Measurements from ENCODE around the gene CD300A. TPM values are rescaled to one million over a fixed set of nuclear protein-coding genes. Genes with fewer than 3 reads are reported as not detected.

The CD300A gene
- total RNA-seq, 5 donors from 2014 or later (not counting 1 experiment from before 2014, with no cell fraction given): 9.2 to 18.8 (median 12.5) TPM

- ATAC-seq (replicated peaks in 1 of 4) (no peak), DNase-seq (no peak)
- 75% methylated on average over 2 of the region's 5 CpGs for WGBS (ENCODE audit: insufficient coverage)
- CTCF ChIA-PET: no interaction called here
- Histone ChIP-seq H3K27ac (ENCODE audit: low read length) (no peak overlapping the region), H3K27me3 (replicated peaks in 1 of 2; ENCODE audit: control insufficient read depth in 2 of 2, extremely low read depth in 1 of 2, insufficient read depth in 2 of 2, low read length in 1 of 2) (peaks cover 0 to 45% of the 10 kb centered on the region in 2 experiments), H3K9me3 (no peaks in the 10 kb centered on the region), H3K4me3 (ENCODE audit: control insufficient read depth in 1 of 2, extremely low read depth in 1 of 2, low read length in 1 of 2) (no peak overlapping the region), H3K36me3 (ENCODE audit: control insufficient read depth in 2 of 2, extremely low read depth in 1 of 2, insufficient read depth in 1 of 2, low read length in 1 of 2) (no peaks in the 10 kb centered on the region), H3K4me1 (ENCODE audit: control insufficient read depth in 1 of 2, extremely low read depth in 1 of 2, insufficient read depth in 2 of 2, low read length in 2 of 2) (peaks cover 2 to 34% of the 10 kb centered on the region in 2 experiments)
- Mint-ChIP-seq H3K27me3 (peaks cover 4% of the 10 kb centered on the region in 2 donors), H3K27ac (no peak overlapping the region), H3K4me3 (no peak overlapping the region), H3K9me3 (no peaks in the 10 kb centered on the region), H3K4me1 (peaks cover 0 to 18% (median 18%) of the 10 kb centered on the region in 3 donors), H3K36me3 (no peaks in the 10 kb centered on the region)
- POLR2A ChIA-PET: interaction anchor here in 1 of 2 donors (0.7 kb wide), 1 partner anchor 111 kb away, joined by 3 read pairs; no protein-coding TSS in a partner anchor
Observed at GRCh38 chr17:74449773-74450172, 16.7 kb upstream of the CD300A start.

- H3K36me3 ChIP-seq (ENCODE audit: control insufficient read depth in 2 of 2, extremely low read depth in 1 of 2, insufficient read depth in 1 of 2, low read length in 1 of 2): no peaks in the 10 kb centered on the region
- H3K27me3 Mint-ChIP-seq: peaks cover 4% of the 10 kb centered on the region in 2 donors
- ChIA-PET CTCF (no interaction called here), POLR2A (no interaction called here)
- no peaks in the 10 kb centered on the region for H3K9me3 ChIP-seq
- DNase-seq: no peak
- H3K9me3 Mint-ChIP-seq: no peaks in the 10 kb centered on the region
- no peaks in the 10 kb centered on the region for H3K36me3 Mint-ChIP-seq
- H3K4me1 Mint-ChIP-seq: peaks cover 0 to 18% (median 18%) of the 10 kb centered on the region in 3 donors
- peaks cover 2 to 35% of the 10 kb centered on the region in 2 experiments for H3K4me1 ChIP-seq (ENCODE audit: control insufficient read depth in 1 of 2, extremely low read depth in 1 of 2, insufficient read depth in 2 of 2, low read length in 2 of 2)
- no peak for ATAC-seq (replicated peaks in 1 of 4)
- no peak overlapping the region for H3K4me3 ChIP-seq (ENCODE audit: control insufficient read depth in 1 of 2, extremely low read depth in 1 of 2, low read length in 1 of 2)
- 87% methylated on average over 3 of the region's 3 CpGs for WGBS (ENCODE audit: insufficient coverage)
- no peak overlapping the region for H3K4me3 Mint-ChIP-seq
- no peak overlapping the region for H3K27ac Mint-ChIP-seq
- H3K27ac ChIP-seq (ENCODE audit: low read length): no peak overlapping the region
- peaks cover 0 to 41% of the 10 kb centered on the region in 2 experiments for H3K27me3 ChIP-seq (replicated peaks in 1 of 2; ENCODE audit: control insufficient read depth in 2 of 2, extremely low read depth in 1 of 2, insufficient read depth in 2 of 2, low read length in 1 of 2)
Observed at GRCh38 chr17:74450231-74450630, 16.2 kb upstream of the CD300A start.

GRCh38 chr17:74450925-74451403 lies 15.5 kb upstream of the CD300A start:
- no peaks in the 10 kb centered on the region for H3K9me3 ChIP-seq
- ChIA-PET CTCF (no interaction called here), POLR2A (no interaction called here)
- no peak for DNase-seq
- peaks cover 0 to 36% of the 10 kb centered on the region in 2 experiments for H3K27me3 ChIP-seq (replicated peaks in 1 of 2; ENCODE audit: control insufficient read depth in 2 of 2, extremely low read depth in 1 of 2, insufficient read depth in 2 of 2, low read length in 1 of 2)
- peaks cover 2 to 35% of the 10 kb centered on the region in 2 experiments for H3K4me1 ChIP-seq (ENCODE audit: control insufficient read depth in 1 of 2, extremely low read depth in 1 of 2, insufficient read depth in 2 of 2, low read length in 2 of 2)
- H3K27ac Mint-ChIP-seq: peak overlapping the region in 1 of 2 donors; percentile 13
- no peaks in the 10 kb centered on the region for H3K9me3 Mint-ChIP-seq
- peaks cover 0 to 21% (median 20%) of the 10 kb centered on the region in 3 donors for H3K4me1 Mint-ChIP-seq
- H3K4me3 Mint-ChIP-seq: no peak overlapping the region
- no peaks in the 10 kb centered on the region for H3K36me3 ChIP-seq (ENCODE audit: control insufficient read depth in 2 of 2, extremely low read depth in 1 of 2, insufficient read depth in 1 of 2, low read length in 1 of 2)
- no peaks in the 10 kb centered on the region for H3K36me3 Mint-ChIP-seq
- no peak overlapping the region for H3K4me3 ChIP-seq (ENCODE audit: control insufficient read depth in 1 of 2, extremely low read depth in 1 of 2, low read length in 1 of 2)
- H3K27me3 Mint-ChIP-seq: peaks cover 4% of the 10 kb centered on the region in 2 donors
- WGBS (ENCODE audit: insufficient coverage): 84% methylated on average over 9 of the region's 13 CpGs
- ATAC-seq (replicated peaks in 1 of 4): no peak
- H3K27ac ChIP-seq (ENCODE audit: low read length): no peak overlapping the region

GRCh38 chr17:74451557-74451956 lies 14.9 kb upstream of the CD300A start:
- CTCF ChIA-PET: interaction anchor here in 1 of 2 donors (0.5 kb wide), 1 partner anchor 946 kb away, joined by 3 read pairs; no protein-coding TSS in a partner anchor
- Mint-ChIP-seq H3K9me3 (no peaks in the 10 kb centered on the region), H3K4me1 (peaks cover 0 to 24% (median 20%) of the 10 kb centered on the region in 3 donors), H3K4me3 (no peak overlapping the region), H3K27ac (no peak overlapping the region), H3K27me3 (peaks cover 4% of the 10 kb centered on the region in 2 donors), H3K36me3 (no peaks in the 10 kb centered on the region)
- WGBS (ENCODE audit: insufficient coverage): 100% methylated on average over 3 of the region's 6 CpGs
- POLR2A ChIA-PET: no interaction called here
- peaks cover 0 to 32% of the 10 kb centered on the region in 2 experiments for H3K27me3 ChIP-seq (replicated peaks in 1 of 2; ENCODE audit: control insufficient read depth in 2 of 2, extremely low read depth in 1 of 2, insufficient read depth in 2 of 2, low read length in 1 of 2)
- no peak for DNase-seq
- peaks cover 2 to 32% of the 10 kb centered on the region in 2 experiments for H3K4me1 ChIP-seq (ENCODE audit: control insufficient read depth in 1 of 2, extremely low read depth in 1 of 2, insufficient read depth in 2 of 2, low read length in 2 of 2)
- H3K36me3 ChIP-seq (ENCODE audit: control insufficient read depth in 2 of 2, extremely low read depth in 1 of 2, insufficient read depth in 1 of 2, low read length in 1 of 2): no peaks in the 10 kb centered on the region
- H3K9me3 ChIP-seq: no peaks in the 10 kb centered on the region
- H3K27ac ChIP-seq (ENCODE audit: low read length): no peak overlapping the region
- ATAC-seq (replicated peaks in 1 of 4): no peak
- H3K4me3 ChIP-seq (ENCODE audit: control insufficient read depth in 1 of 2, extremely low read depth in 1 of 2, low read length in 1 of 2): no peak overlapping the region

GRCh38 chr17:74452033-74452840 lies 14.2 kb upstream of the CD300A start:
- Histone ChIP-seq H3K27ac (ENCODE audit: low read length) (no peak overlapping the region), H3K36me3 (ENCODE audit: control insufficient read depth in 2 of 2, extremely low read depth in 1 of 2, insufficient read depth in 1 of 2, low read length in 1 of 2) (no peaks in the 10 kb centered on the region), H3K4me1 (ENCODE audit: control insufficient read depth in 1 of 2, extremely low read depth in 1 of 2, insufficient read depth in 2 of 2, low read length in 2 of 2) (peaks cover 2 to 35% of the 10 kb centered on the region in 2 experiments), H3K9me3 (no peaks in the 10 kb centered on the region), H3K4me3 (ENCODE audit: control insufficient read depth in 1 of 2, extremely low read depth in 1 of 2, low read length in 1 of 2) (no peak overlapping the region), H3K27me3 (replicated peaks in 1 of 2; ENCODE audit: control insufficient read depth in 2 of 2, extremely low read depth in 1 of 2, insufficient read depth in 2 of 2, low read length in 1 of 2) (peaks cover 0 to 28% of the 10 kb centered on the region in 2 experiments)
- WGBS (ENCODE audit: insufficient coverage): 49% methylated on average over 13 of the region's 16 CpGs
- Mint-ChIP-seq H3K9me3 (no peaks in the 10 kb centered on the region), H3K4me3 (peak overlapping the region in 2 of 3 donors; percentile 49 to 62), H3K36me3 (no peaks in the 10 kb centered on the region), H3K27me3 (peaks cover 4% of the 10 kb centered on the region in 2 donors), H3K27ac (peak overlapping the region in 1 of 2 donors; percentile 36), H3K4me1 (peaks cover under 1 to 27% (median 18%) of the 10 kb centered on the region in 3 donors)
- ChIA-PET POLR2A (no interaction called here), CTCF (interaction anchor here in 1 of 2 donors (0.5 kb wide), 1 partner anchor 946 kb away, joined by 3 read pairs; no protein-coding TSS in a partner anchor)
- peak in 1 of 4 experiments; percentile 22 for ATAC-seq (replicated peaks in 1 of 4)
- DNase-seq: no peak

GRCh38 chr17:74452841-74453661 lies 13.4 kb upstream of the CD300A start:
- ChIA-PET CTCF (interaction anchor here in 1 of 2 donors (0.5 kb wide), 1 partner anchor 89 kb away, joined by 3 read pairs; no protein-coding TSS in a partner anchor), POLR2A (no interaction called here)
- Histone ChIP-seq H3K27me3 (replicated peaks in 1 of 2; ENCODE audit: control insufficient read depth in 2 of 2, extremely low read depth in 1 of 2, insufficient read depth in 2 of 2, low read length in 1 of 2) (peaks cover 0 to 29% of the 10 kb centered on the region in 2 experiments), H3K27ac (ENCODE audit: low read length) (no peak overlapping the region), H3K9me3 (no peaks in the 10 kb centered on the region), H3K4me1 (ENCODE audit: control insufficient read depth in 1 of 2, extremely low read depth in 1 of 2, insufficient read depth in 2 of 2, low read length in 2 of 2) (peaks cover 5 to 43% of the 10 kb centered on the region in 2 experiments), H3K4me3 (ENCODE audit: control insufficient read depth in 1 of 2, extremely low read depth in 1 of 2, low read length in 1 of 2) (peak overlapping the region; percentile 24 to 27), H3K36me3 (ENCODE audit: control insufficient read depth in 2 of 2, extremely low read depth in 1 of 2, insufficient read depth in 1 of 2, low read length in 1 of 2) (no peaks in the 10 kb centered on the region)
- ATAC-seq (replicated peaks in 1 of 4): no peak
- no peak for DNase-seq
- peak overlapping the region; percentile 21 to 62 (median 49) for H3K4me3 Mint-ChIP-seq
- peaks cover 4% of the 10 kb centered on the region in 2 donors for H3K27me3 Mint-ChIP-seq
- no peaks in the 10 kb centered on the region for H3K9me3 Mint-ChIP-seq
- no peaks in the 10 kb centered on the region for H3K36me3 Mint-ChIP-seq
- H3K4me1 Mint-ChIP-seq: peaks cover 5 to 32% (median 23%) of the 10 kb centered on the region in 3 donors
- 79% methylated on average over 19 of the region's 22 CpGs for WGBS (ENCODE audit: insufficient coverage)
- no peak overlapping the region for H3K27ac Mint-ChIP-seq
